HTERT RPE-1 (cell line): Measurements from ENCODE around the gene ASF1B.

ENCODE experiments used
- in situ Hi-C: fragments of 300-500 bp; cut with MboI; formaldehyde crosslinking; loops from 4 replicates; pipeline ENCODE4 v1.14.3; 2020; ENCODE audit warnings: low sequenced_read_pairs

The ASF1B gene

DNA sequence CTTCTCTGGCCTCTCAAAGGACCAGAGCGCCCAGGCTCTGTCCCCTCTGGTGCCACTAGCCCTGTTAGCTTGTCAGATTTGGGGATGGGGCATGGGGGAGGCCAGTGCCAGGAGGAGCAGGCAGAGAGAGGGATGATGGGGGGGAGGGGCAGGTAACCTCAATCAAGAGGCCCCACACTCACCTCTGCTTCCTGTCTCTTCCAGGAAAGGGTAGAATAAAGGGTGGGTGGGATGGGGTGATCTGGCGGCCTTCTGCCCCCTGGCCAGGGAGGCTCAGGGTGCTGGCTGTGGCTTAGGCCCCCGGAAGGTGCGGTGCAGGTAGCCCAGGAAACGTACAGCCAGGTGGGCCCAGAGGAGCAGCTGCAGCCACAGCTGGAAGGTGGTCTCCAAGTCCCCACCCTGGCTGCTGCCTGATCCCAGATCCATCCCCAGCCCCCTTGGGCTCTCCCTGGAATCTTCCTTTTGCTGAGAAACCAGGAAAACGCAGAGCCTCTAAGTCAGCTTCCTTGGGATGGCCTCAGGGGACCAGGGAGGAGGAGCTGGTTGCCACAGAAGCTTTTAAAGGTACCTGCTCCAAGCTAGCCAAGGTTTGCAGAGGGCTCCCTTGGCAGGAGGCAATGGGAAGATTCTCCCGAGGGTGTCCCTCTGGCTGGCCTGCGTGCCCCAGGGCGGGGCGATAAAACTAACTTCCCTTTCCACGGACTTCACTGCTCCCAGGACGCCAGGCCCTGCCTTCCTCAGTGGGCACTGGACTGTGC, 24.2 kb downstream of the ASF1B start:
- in situ Hi-C loops: no loop called here

DNA sequence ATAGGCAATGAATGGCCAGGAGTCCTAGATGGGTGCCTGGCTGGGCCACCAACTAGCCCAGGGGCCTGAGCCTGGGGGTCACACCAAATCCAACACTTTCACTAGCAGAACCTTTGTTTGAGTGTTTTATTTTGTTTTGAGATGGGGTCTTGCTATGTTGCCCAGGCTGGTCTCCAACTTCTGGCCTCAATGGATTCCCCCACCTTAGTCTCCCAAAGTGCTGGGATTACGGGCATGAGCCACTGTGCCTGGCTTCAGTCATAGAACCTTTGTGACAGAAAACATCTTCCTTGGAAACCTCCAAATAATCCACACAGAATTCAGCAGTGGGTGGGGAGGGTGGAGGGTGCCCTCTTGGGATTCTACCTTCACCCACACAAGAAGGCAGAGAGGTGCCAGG, 24.9 kb downstream of the ASF1B start:
- in situ Hi-C loops: no loop called here

- in situ Hi-C loops: no loop called here
Observed at GRCh38 chr19:14110650-14111049, 25.7 kb downstream of the ASF1B start.

GRCh38 chr19:14107581-14108461, 28.6 kb downstream of the ASF1B start:
- in situ Hi-C loops: no loop called here

DNA sequence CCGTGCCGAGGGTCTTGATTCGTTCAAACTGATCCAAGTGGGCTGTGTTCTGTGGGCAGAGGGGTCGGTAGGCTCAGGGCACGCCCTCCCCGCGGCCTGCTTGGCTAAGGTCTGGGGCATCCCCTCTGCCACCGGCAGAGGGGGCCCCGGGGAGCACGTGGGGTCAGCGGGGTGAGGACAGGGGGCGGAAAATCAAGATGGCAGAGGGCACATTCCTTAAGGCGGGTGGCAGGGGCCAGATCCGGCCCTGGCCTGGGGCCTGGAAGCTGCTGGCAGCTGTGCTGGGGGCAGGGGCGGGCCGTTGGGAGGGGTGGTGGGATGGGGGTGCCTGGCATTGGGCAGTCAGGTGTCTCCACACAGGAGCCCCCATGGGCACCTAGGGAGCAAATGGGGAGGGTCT, 29.5 kb downstream of the ASF1B start:
- in situ Hi-C loops: no loop called here

DNA sequence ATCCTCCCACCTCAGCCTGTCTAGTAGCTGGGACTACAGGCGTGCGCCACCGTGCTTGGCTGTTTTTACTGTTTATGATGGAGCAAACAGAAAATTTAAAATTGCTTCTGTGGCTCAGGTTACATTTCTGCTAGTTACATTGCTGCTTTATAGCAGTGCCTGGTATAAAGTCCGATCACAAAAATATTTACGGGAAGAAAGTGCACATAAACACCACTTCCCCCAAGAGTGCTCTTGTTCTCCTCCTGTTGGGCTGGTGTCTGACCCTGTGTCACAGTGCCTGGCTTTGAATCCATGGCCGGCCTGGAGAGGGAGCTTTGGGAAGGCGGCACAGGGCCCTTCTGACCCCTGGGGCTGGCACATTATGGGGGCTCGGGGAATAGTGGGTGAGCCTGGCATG, 30.7 kb downstream of the ASF1B start:
- in situ Hi-C loops: no loop called here

DNA sequence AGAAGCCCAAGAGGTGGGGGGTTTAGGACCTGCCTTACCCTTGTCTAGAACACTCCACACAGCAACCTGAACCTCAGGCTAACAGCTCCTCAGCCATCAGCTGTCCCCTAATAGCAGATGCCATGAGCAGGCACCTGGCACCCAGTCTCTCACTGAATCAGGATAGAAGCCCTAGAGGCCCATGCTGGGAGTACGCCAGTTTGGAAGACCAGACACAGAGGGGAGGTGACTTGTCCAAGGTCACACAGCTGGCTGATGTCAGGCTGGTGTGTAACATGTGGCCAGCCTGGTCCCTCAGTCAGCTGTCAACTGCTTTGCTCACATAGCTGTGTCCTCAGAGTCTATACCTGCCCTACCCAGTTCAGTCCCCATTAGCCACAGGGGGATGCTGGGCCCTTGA, 33.1 kb downstream of the ASF1B start:
- in situ Hi-C loops: no loop called here

- in situ Hi-C loops: no loop called here
Observed at GRCh38 chr19:14102756-14103155, 33.6 kb downstream of the ASF1B start.

GRCh38 chr19:14102102-14102696, 34.2 kb downstream of the ASF1B start:
- in situ Hi-C loops: no loop called here

GRCh38 chr19:14101003-14101545, 35.3 kb downstream of the ASF1B start:
- in situ Hi-C loops: no loop called here

DNA sequence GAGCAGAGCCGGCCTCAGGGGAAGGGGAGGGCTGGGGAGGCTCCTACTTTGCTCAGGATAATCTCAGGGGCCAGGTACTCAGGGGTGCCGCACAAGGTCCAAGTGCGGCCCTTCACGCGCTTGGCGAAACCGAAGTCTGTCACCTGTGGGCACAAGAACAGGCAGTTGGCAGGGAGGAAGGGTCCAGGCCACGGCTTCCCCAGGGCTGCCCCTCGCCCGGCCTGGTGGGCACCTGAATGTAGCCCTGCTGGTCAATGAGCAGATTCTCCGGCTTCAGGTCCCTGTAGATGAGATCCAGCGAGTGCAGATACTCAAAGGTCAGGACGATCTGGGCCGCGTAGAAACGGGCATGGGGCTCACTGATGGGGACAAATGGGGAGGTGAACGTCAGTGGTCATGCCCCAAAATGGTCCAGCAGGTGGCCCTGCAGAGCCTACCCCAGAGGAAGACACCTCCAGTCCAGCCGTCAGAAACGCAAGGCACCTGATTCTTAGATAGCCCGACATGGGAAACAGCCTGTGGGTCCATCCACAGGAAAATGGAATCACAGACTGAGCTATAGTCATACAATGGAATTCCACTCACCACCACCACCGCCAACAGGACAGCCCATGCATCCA, 38.7 kb downstream of the ASF1B start:
- in situ Hi-C loops: no loop called here

DNA sequence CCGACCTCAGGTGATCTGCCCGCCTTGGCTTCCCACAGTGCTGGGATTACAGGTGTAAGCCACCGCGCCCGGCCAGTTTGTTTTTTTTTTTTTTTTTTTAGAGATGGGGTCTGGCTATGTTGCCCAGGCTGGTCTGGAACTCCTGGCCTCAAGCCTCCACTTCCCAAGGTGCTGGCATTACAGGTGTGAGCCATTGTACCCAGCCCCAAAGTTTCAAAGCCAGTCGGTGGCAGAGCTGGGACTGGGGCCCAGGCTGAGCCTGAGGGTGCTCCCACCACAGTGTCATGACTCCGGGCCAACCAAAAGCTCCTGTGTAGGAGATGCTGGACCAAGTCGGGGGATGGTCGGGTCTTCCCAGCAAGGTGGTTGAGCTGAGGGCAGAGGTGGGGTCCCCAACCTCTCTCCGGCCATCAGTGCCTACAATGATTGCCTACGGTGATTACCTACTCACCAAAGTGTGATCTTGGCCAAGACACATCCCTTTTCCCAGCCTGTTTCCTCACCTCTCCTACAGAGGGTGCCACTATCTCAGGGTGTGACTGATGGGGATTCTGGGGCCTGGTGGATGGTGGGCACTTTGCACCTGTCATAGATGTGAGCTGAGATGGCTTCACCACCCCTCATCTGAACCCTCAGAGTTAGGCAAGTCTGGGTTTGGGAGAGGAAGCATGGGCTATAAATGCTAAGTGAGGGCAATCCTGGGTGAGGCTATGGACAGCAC, 40.0 kb downstream of the ASF1B start:
- in situ Hi-C loops: no loop called here

- in situ Hi-C loops: no loop called here
Observed at GRCh38 chr19:14094854-14095253, 41.5 kb downstream of the ASF1B start.

- in situ Hi-C loops: no loop called here
Observed at GRCh38 chr19:14093117-14093823, 43.1 kb downstream of the ASF1B start.

DNA sequence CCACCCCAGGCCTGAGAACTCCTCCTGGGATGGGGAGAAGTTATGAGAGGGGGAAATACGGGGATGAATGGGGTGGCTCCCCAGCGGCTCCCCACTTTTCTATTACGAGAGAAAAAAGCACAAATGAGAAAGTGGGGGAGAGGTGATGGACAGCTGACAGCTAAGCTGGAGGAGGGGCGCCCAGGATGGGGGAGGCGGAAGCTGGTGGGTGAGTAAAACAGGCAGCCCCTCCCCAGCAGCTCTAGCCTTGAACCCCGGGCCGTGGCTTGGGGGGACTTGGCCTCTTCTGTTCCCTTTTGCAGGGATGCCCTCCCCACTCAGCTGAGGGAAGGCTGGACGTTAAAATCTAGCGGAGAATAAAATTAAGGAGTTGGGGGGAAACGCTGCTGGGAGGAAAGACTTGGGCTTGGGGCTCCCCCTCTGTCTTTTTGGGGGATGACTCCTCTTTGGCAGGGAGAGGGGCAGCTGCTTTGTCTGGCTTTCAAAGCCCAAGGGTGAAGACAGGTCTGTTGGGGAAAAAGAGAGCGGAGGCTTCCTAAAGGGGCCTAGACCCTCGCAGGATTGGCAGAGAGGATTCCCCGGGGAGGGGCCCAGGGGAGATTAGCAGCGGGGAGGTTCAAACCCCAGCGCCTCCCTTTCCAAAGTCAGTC, 44.5 kb downstream of the ASF1B start:
- in situ Hi-C loops: no loop called here

- in situ Hi-C loops: no loop called here
Observed at GRCh38 chr19:14091081-14091812, 45.1 kb downstream of the ASF1B start.

DNA sequence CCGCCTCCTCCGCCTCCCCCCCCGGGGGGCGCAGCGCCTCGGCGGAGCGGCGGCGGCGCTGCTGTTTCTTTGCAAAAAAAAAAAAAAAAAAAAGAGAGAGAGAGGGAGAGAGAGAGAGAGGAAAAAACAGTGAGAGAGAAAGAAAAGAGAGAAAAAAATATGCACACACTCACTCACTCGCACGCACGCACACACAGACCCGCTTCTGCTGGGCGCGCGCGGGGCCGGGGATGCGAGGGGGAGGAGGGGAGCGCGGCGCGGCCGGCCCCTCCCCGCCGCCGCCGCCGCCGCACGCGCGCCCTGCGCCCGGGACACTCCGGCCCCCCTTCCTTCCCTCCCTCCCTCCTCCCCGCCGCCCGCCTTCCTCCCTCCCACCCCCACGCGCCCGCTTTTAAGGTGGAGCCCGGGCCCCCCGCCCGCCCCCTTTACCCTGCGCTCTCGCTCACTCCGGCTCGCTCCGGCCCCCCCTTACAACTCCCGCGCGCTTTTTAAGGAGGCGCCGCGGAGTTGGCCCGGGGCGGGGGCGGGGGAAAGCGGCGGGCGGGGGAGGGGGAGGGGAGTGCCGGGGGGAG, 45.8 kb downstream of the ASF1B start, which contains the start of gene SAMD1:
Gene SAMD1, minus strand, starts transcription at position 243 of the 572 bp plus-strand sequence.
- in situ Hi-C loops: no loop called here
